ENCODE data around the gene KLHL2.

Gene KLHL2

GRCh38 chr4:165330666-165331065 lies 123.3 kb downstream of the KLHL2 start:
- no peak overlapping the region for H3K27ac ChIP-seq (replicated peaks)
- peak overlapping the region; percentile 19; the same call in 1 of the 2 replicates for H3K4me3 ChIP-seq (replicated peaks; ENCODE audit: insufficient read depth, low read length)
- H3K27me3 ChIP-seq (ENCODE audit: insufficient read depth, poor library complexity, severe bottlenecking) = no peaks in the 10 kb centered on the region

GRCh38 chr4:165331359-165331758 lies 124.0 kb downstream of the KLHL2 start:
- Histone ChIP-seq H3K27me3 (ENCODE audit: insufficient read depth, poor library complexity, severe bottlenecking) (no peaks in the 10 kb centered on the region), H3K27ac (replicated peaks) (no peak overlapping the region), H3K4me3 (replicated peaks; ENCODE audit: insufficient read depth, low read length) (peak overlapping the region; percentile 13; the same call in 1 of the 2 replicates)
- DNase-seq (ENCODE audit: low read depth in 1 of 2, low spot score in 1 of 2) = no peak
- no peak for TF ChIP-seq GABPA (IDR thresholded peaks at IDR 0.05; ENCODE audit: low read depth)
- no peak for TF ChIP-seq SPI1 (IDR thresholded peaks at IDR 0.05; ENCODE audit: borderline replicate concordance, low read depth)
- TF ChIP-seq CTCF (IDR thresholded peaks at IDR 0.05; ENCODE audit: insufficient read depth, low read length) = peak; percentile 21
- TF ChIP-seq REST (IDR thresholded peaks at IDR 0.05; ENCODE audit: insufficient replicate concordance, low read depth) = no peak
- no peak for TF ChIP-seq POLR2AphosphoS5 (IDR thresholded peaks at IDR 0.05; ENCODE audit: low read depth)

More at GRCh38 chr4:165330666-165331065, 123.3 kb downstream of the KLHL2 start:
- DNase-seq (ENCODE audit: low read depth in 1 of 2, low spot score in 1 of 2) = no peak
- TF ChIP-seq SPI1 (IDR thresholded peaks at IDR 0.05; ENCODE audit: borderline replicate concordance, low read depth) = no peak
- no peak for TF ChIP-seq CTCF (IDR thresholded peaks at IDR 0.05; ENCODE audit: insufficient read depth, low read length)
- no peak for TF ChIP-seq GABPA (IDR thresholded peaks at IDR 0.05; ENCODE audit: low read depth)
- TF ChIP-seq POLR2AphosphoS5 (IDR thresholded peaks at IDR 0.05; ENCODE audit: low read depth) = no peak
- no peak for TF ChIP-seq REST (IDR thresholded peaks at IDR 0.05; ENCODE audit: insufficient replicate concordance, low read depth)

GRCh38 chr4:165331823-165332222 lies 124.5 kb downstream of the KLHL2 start:
- H3K27ac ChIP-seq (replicated peaks) = no peak overlapping the region

More at GRCh38 chr4:165331823-165332222, 124.5 kb downstream of the KLHL2 start:
- DNase-seq (ENCODE audit: low read depth in 1 of 2, low spot score in 1 of 2) = no peak
- TF ChIP-seq POLR2AphosphoS5 (IDR thresholded peaks at IDR 0.05; ENCODE audit: low read depth) = no peak
- no peak for TF ChIP-seq GABPA (IDR thresholded peaks at IDR 0.05; ENCODE audit: low read depth)
- no peak for TF ChIP-seq CTCF (IDR thresholded peaks at IDR 0.05; ENCODE audit: insufficient read depth, low read length)
- no peak for TF ChIP-seq SPI1 (IDR thresholded peaks at IDR 0.05; ENCODE audit: borderline replicate concordance, low read depth)
- TF ChIP-seq REST (IDR thresholded peaks at IDR 0.05; ENCODE audit: insufficient replicate concordance, low read depth) = no peak
- Histone ChIP-seq H3K27me3 (ENCODE audit: insufficient read depth, poor library complexity, severe bottlenecking) (no peaks in the 10 kb centered on the region), H3K4me3 (replicated peaks; ENCODE audit: insufficient read depth, low read length) (peak overlapping the region; percentile 13; the same call in 1 of the 2 replicates)

Data from HL-60 (cell line).